Neural cell (in vitro differentiated cells): ENCODE data around the gene ACOXL. TPM values are rescaled to one million over a fixed set of nuclear protein-coding genes. Genes with fewer than 3 reads are reported as not detected.

Source experiments
- H2AFZ ChIP-seq: fragments of 200-600, 300-800 bp; sonication (generic), shearing (Covaris generic); 2 replicates; pipeline ENCODE4 v1.6.0; 2014; ENCODE audit warnings: low read depth, mild to moderate bottlenecking, antibody characterized with exemption, low read length, moderate library complexity
- H3F3A ChIP-seq: fragments of 200-600 bp; shearing (Covaris generic); 2 replicates; pipeline ENCODE4 v1.6.1; 2016; ENCODE audit warnings: mild to moderate bottlenecking, moderate library complexity, mixed read lengths, antibody characterized with exemption, low read length; ENCODE audit not compliant: insufficient read depth, poor library complexity, severe bottlenecking
- H3K27ac ChIP-seq: fragments of 200-600, 300-800 bp; sonication (generic), shearing (Covaris generic); 2 replicates; pipeline ENCODE4 v1.5.1; 2014; ENCODE audit warnings: mild to moderate bottlenecking, low read length, moderate library complexity
- H3K27me3 ChIP-seq: fragments of 300-800, 200-600 bp; sonication (generic), shearing (Covaris generic); 2 replicates; pipeline ENCODE4 v1.6.0; 2014; ENCODE audit warnings: mild to moderate bottlenecking, low read depth, low read length, moderate library complexity; ENCODE audit not compliant: insufficient read depth
- H3K36me3 ChIP-seq: fragments of 300-800, 200-600 bp; sonication (generic), shearing (Covaris generic); 2 replicates; pipeline ENCODE4 v1.5.1; 2014; ENCODE audit warnings: mild to moderate bottlenecking, antibody characterized with exemption, low read length, moderate library complexity; ENCODE audit not compliant: insufficient read depth
- H3K4me2 ChIP-seq: fragments of 300-800, 200-600 bp; sonication (generic), shearing (Covaris generic); 2 replicates; pipeline ENCODE4 v1.6.0; 2014; ENCODE audit warnings: mild to moderate bottlenecking, low read length
- H3K4me3 ChIP-seq: fragments of 300-800, 200-600 bp; sonication (generic), shearing (Covaris generic); 2 replicates; pipeline ENCODE4 v1.5.1; 2014; ENCODE audit warnings: mild to moderate bottlenecking, low read length, moderate library complexity
- H3K79me2 ChIP-seq: fragments of 200-600 bp; shearing (Covaris generic); replicated peaks from 2 replicates; pipeline ENCODE4 v1.6.0; 2014; ENCODE audit warnings: mild to moderate bottlenecking, low read length, moderate library complexity; ENCODE audit not compliant: insufficient read depth
- H3K9ac ChIP-seq: fragments of 300-800, 200-600 bp; sonication (generic), shearing (Covaris generic); 2 replicates; pipeline ENCODE4 v1.6.1; 2016; ENCODE audit warnings: mild to moderate bottlenecking, low read length, mixed read lengths
- H3K9me2 ChIP-seq: fragments of 200-600 bp; shearing (Covaris generic); 2 replicates; pipeline ENCODE4 v1.6.1; 2016; ENCODE audit warnings: mild to moderate bottlenecking, low read length, mixed read lengths; ENCODE audit not compliant: insufficient read depth
- H3K9me3 ChIP-seq: fragments of 200-600, 300-800 bp; sonication (generic), shearing (Covaris generic); 2 replicates; pipeline ENCODE4 v1.6.1; 2016; ENCODE audit warnings: mild to moderate bottlenecking, mixed run types, low read length, moderate library complexity, mixed read lengths
- H4K20me1 ChIP-seq: fragments of 200-600 bp; shearing (Covaris generic); 2 replicates; pipeline ENCODE4 v1.6.1; 2016; ENCODE audit warnings: mild to moderate bottlenecking, mixed run types; ENCODE audit not compliant: insufficient read depth
- CTCF ChIP-seq: fragments of 450-650 bp; IDR thresholded peaks from 2 replicates; pipeline ENCODE4 v1.5.1; 2014; ENCODE audit warnings: antibody characterized with exemption, mild to moderate bottlenecking, moderate library complexity; ENCODE audit not compliant: poor library complexity, severe bottlenecking
- EP300 ChIP-seq: fragments of 450-650 bp; conservative IDR thresholded peaks from 2 replicates; pipeline ENCODE4 v1.6.1; 2014; ENCODE audit warnings: antibody characterized with exemption, mild to moderate bottlenecking, moderate library complexity; ENCODE audit not compliant: poor library complexity, severe bottlenecking
- EZH2 ChIP-seq: fragments of 200-600, 300-800 bp; shearing (Covaris generic), sonication (generic); IDR thresholded peaks from 2 replicates; pipeline ENCODE4 v1.6.1; 2014; ENCODE audit warnings: antibody characterized with exemption, low read length, borderline replicate concordance, mild to moderate bottlenecking; ENCODE audit not compliant: insufficient read depth, poor library complexity, severe bottlenecking
- MXI1 ChIP-seq: fragments of 450-650 bp; conservative IDR thresholded peaks from 2 replicates; pipeline ENCODE4 v1.6.1; 2014; ENCODE audit warnings: antibody characterized with exemption, mild to moderate bottlenecking; ENCODE audit not compliant: poor library complexity, severe bottlenecking
- POLR2AphosphoS5 ChIP-seq: IDR thresholded peaks from 2 replicates; pipeline ENCODE4 v1.6.1; 2012
- RAD21 ChIP-seq: fragments of 450-650 bp; conservative IDR thresholded peaks from 2 replicates; pipeline ENCODE4 v1.6.1; 2014; ENCODE audit warnings: antibody characterized with exemption, mild to moderate bottlenecking, moderate library complexity
- SMC3 ChIP-seq: fragments of 450-650 bp; conservative IDR thresholded peaks from 2 replicates; pipeline ENCODE4 v1.6.1; 2014; ENCODE audit warnings: antibody characterized with exemption, mild to moderate bottlenecking, moderate library complexity; ENCODE audit not compliant: poor library complexity
- TAF1 ChIP-seq: IDR thresholded peaks from 2 replicates; pipeline ENCODE4 v1.6.1; 2012; ENCODE audit warnings: low read depth
- polyA plus RNA-seq: library from polyadenylated mRNA; depleted of rRNA; stranded (reverse); fragments of >200 nt; gene quantifications from 2 replicates; pipeline ENCODE4 v1.2.3, GENCODE V29; 2014
- TF ChIP-seq, protein P1 (sequence below): IDR thresholded peaks from 2 replicates; pipeline ENCODE4 v1.6.1; 2012; ENCODE audit warnings: borderline replicate concordance

ACOXL gene
- polyA plus RNA-seq, 1 donor from 2014 or later: not detected

DNA sequence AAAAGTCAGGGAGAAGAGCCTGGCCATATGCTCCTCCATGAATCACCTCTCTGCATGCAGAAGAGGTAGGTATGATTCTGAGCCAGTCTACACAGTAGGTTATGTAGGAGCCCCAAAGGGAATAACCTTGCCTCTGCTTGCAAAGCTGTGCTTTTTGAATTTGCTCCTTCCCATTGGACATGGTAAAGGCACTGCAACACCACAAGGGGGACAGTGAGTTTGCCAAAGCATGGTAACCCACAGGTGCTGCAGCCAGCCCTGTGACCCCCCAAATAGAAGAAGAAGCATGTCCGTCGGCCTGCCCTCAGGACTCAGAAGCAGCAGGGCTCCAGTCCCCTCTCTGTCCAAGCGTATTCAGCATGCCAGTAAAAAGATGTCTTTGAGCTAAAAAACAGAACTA is 337.3 kb downstream of the ACOXL start:
- Histone ChIP-seq H3K4me2 (no peak overlapping the region), H3K27ac (no peak overlapping the region), H2AFZ (no peak overlapping the region), H3K9me2 (no peaks in the 10 kb centered on the region), H3K9me3 (no peaks in the 10 kb centered on the region), H4K20me1 (no peaks in the 10 kb centered on the region), H3K9ac (no peak overlapping the region), H3K79me2 (no peaks in the 10 kb centered on the region), H3F3A (no peaks in the 10 kb centered on the region), H3K36me3 (no peaks in the 10 kb centered on the region), H3K27me3 (no peaks in the 10 kb centered on the region), H3K4me3 (no peak overlapping the region)
- TF ChIP-seq EZH2 (no peak), EP300 (no peak), SMC3 (no peak), POLR2AphosphoS5 (no peak), CTCF (no peak), TAF1 (no peak), MXI1 (no peak), RAD21 (no peak)
- TF ChIP-seq, protein P1, sequence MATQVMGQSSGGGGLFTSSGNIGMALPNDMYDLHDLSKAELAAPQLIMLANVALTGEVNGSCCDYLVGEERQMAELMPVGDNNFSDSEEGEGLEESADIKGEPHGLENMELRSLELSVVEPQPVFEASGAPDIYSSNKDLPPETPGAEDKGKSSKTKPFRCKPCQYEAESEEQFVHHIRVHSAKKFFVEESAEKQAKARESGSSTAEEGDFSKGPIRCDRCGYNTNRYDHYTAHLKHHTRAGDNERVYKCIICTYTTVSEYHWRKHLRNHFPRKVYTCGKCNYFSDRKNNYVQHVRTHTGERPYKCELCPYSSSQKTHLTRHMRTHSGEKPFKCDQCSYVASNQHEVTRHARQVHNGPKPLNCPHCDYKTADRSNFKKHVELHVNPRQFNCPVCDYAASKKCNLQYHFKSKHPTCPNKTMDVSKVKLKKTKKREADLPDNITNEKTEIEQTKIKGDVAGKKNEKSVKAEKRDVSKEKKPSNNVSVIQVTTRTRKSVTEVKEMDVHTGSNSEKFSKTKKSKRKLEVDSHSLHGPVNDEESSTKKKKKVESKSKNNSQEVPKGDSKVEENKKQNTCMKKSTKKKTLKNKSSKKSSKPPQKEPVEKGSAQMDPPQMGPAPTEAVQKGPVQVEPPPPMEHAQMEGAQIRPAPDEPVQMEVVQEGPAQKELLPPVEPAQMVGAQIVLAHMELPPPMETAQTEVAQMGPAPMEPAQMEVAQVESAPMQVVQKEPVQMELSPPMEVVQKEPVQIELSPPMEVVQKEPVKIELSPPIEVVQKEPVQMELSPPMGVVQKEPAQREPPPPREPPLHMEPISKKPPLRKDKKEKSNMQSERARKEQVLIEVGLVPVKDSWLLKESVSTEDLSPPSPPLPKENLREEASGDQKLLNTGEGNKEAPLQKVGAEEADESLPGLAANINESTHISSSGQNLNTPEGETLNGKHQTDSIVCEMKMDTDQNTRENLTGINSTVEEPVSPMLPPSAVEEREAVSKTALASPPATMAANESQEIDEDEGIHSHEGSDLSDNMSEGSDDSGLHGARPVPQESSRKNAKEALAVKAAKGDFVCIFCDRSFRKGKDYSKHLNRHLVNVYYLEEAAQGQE: no peak

DNA sequence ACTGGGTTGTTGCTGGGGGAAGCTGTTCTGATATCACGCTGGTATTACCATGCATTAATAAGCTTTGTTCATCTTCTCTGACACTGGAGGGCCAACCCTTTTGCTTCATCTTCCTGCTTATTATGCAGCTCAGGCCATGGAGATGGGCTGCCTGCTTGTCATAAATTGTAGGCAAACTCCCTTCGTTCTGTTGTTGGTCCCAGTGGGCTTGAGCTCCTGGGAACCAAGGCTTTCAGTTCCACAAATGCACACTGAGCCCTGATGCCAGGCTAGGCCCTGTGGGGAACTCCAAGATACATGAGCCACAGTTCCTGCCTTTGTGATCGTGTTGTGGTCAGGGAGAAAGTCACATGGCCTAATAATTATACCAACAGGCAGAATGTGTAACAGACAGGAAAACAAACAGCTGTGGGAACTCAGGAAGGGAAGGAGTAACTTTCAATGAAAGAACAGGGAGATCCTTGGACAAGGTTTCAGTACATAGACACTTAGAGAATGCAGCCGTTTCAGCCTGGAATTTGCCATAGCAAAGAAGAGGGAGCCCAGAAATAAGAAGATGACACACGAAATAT is 339.3 kb downstream of the ACOXL start:
- Histone ChIP-seq H3K4me2 (no peak overlapping the region), H3F3A (no peaks in the 10 kb centered on the region)

More for the DNA sequence above, 339.3 kb downstream of the ACOXL start:
- no peak overlapping the region for H3K9ac ChIP-seq
- H3K36me3 ChIP-seq: no peaks in the 10 kb centered on the region
- H3K9me3 ChIP-seq: no peaks in the 10 kb centered on the region
- no peak overlapping the region for H3K4me3 ChIP-seq
- no peak overlapping the region for H3K27ac ChIP-seq
- H2AFZ ChIP-seq: no peak overlapping the region
- TF ChIP-seq MXI1 (no peak), SMC3 (no peak), EZH2 (no peak), POLR2AphosphoS5 (no peak)
- TF ChIP-seq, protein P1: no peak
- no peaks in the 10 kb centered on the region for H3K9me2 ChIP-seq
- no peaks in the 10 kb centered on the region for H3K27me3 ChIP-seq
- H4K20me1 ChIP-seq: no peaks in the 10 kb centered on the region
- no peaks in the 10 kb centered on the region for H3K79me2 ChIP-seq
